ENCODE data around the gene ROR2. TPM values are rescaled to one million over a fixed set of nuclear protein-coding genes. Genes with fewer than 3 reads are reported as not detected.

The ROR2 gene
- total RNA-seq, 2 donors from 2014 or later: 37.2 to 43.9 TPM

DNA sequence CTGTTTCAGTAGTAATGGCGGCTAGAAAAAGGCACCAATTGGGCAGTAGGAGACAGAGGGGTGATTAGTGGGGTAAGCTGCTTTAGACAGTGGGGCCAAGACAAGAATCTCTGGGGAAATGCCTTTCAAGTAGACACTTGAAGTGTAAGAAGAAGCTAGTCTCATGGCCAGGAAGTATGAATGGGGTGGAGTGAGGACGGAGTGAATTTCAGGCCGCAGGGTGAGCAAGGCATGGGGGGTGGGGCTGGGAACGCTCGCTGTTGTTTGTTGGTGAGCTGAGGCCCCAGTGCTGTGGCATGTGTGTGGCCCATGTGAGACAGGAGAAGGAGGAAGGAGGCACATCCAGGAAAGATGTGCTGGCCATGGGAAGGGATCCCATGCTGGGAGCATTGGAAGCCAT lies 377.2 kb downstream of the ROR2 start:
- 93% methylated on average over 5 of the region's 5 CpGs for WGBS
- TF ChIP-seq POLR2A (IDR thresholded peaks at IDR 0.05) (no peak), POLR2AphosphoS5 (IDR thresholded peaks at IDR 0.05) (no peak)
- TF ChIP-seq, protein P1, sequence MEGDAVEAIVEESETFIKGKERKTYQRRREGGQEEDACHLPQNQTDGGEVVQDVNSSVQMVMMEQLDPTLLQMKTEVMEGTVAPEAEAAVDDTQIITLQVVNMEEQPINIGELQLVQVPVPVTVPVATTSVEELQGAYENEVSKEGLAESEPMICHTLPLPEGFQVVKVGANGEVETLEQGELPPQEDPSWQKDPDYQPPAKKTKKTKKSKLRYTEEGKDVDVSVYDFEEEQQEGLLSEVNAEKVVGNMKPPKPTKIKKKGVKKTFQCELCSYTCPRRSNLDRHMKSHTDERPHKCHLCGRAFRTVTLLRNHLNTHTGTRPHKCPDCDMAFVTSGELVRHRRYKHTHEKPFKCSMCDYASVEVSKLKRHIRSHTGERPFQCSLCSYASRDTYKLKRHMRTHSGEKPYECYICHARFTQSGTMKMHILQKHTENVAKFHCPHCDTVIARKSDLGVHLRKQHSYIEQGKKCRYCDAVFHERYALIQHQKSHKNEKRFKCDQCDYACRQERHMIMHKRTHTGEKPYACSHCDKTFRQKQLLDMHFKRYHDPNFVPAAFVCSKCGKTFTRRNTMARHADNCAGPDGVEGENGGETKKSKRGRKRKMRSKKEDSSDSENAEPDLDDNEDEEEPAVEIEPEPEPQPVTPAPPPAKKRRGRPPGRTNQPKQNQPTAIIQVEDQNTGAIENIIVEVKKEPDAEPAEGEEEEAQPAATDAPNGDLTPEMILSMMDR (IDR thresholded peaks at IDR 0.05): no peak
- Histone ChIP-seq H3K36me3 (no peaks in the 10 kb centered on the region), H3K4me1 (replicated peaks) (no peaks in the 10 kb centered on the region), H3K4me3 (no peak overlapping the region), H3K27ac (no peak overlapping the region), H3K27me3 (replicated peaks; ENCODE audit: insufficient read depth) (no peaks in the 10 kb centered on the region), H3K9me3 (no peaks in the 10 kb centered on the region)
- no peak for DNase-seq (ENCODE audit: low spot score)
- intact Hi-C loops (cut with DNase I): no loop called here

GRCh38 chr9:91572044-91572443 lies 378.0 kb downstream of the ROR2 start:
- Histone ChIP-seq H3K4me3 (no peak overlapping the region), H3K27ac (no peak overlapping the region), H3K4me1 (replicated peaks) (no peaks in the 10 kb centered on the region), H3K27me3 (replicated peaks; ENCODE audit: insufficient read depth) (no peaks in the 10 kb centered on the region), H3K9me3 (no peaks in the 10 kb centered on the region), H3K36me3 (no peaks in the 10 kb centered on the region)
- intact Hi-C loops (cut with DNase I): no loop called here
- 27% methylated on average over 4 of the region's 4 CpGs for WGBS
- TF ChIP-seq, protein P1 (IDR thresholded peaks at IDR 0.05): no peak
- TF ChIP-seq POLR2AphosphoS5 (IDR thresholded peaks at IDR 0.05) (peak; percentile 34), POLR2A (IDR thresholded peaks at IDR 0.05) (no peak)
- DNase-seq (ENCODE audit: low spot score): peak; percentile 19

- no peaks in the 10 kb centered on the region for H3K4me1 ChIP-seq (replicated peaks)
- H3K27me3 ChIP-seq (replicated peaks; ENCODE audit: insufficient read depth): no peaks in the 10 kb centered on the region
- TF ChIP-seq POLR2A (IDR thresholded peaks at IDR 0.05): no peak
- TF ChIP-seq, protein P1 (IDR thresholded peaks at IDR 0.05): no peak
- no peaks in the 10 kb centered on the region for H3K9me3 ChIP-seq
- H3K27ac ChIP-seq: no peak overlapping the region
- no peak for DNase-seq (ENCODE audit: low spot score)
- intact Hi-C loops (cut with DNase I): no loop called here
- no peaks in the 10 kb centered on the region for H3K36me3 ChIP-seq
- no peak overlapping the region for H3K4me3 ChIP-seq
Observed at GRCh38 chr9:91571036-91571435, 379.0 kb downstream of the ROR2 start.

GRCh38 chr9:91567642-91568274 lies 382.3 kb downstream of the ROR2 start:
- WGBS: 80% methylated on average over 12 of the region's 12 CpGs
- intact Hi-C loops (cut with DNase I): no loop called here
- no peaks in the 10 kb centered on the region for H3K9me3 ChIP-seq

More at GRCh38 chr9:91567642-91568274, 382.3 kb downstream of the ROR2 start:
- Histone ChIP-seq H3K4me3 (no peak overlapping the region), H3K27ac (no peak overlapping the region), H3K4me1 (replicated peaks) (no peaks in the 10 kb centered on the region), H3K27me3 (replicated peaks; ENCODE audit: insufficient read depth) (no peaks in the 10 kb centered on the region), H3K36me3 (no peaks in the 10 kb centered on the region)
- TF ChIP-seq POLR2AphosphoS5 (IDR thresholded peaks at IDR 0.05) (no peak), POLR2A (IDR thresholded peaks at IDR 0.05) (no peak)
- TF ChIP-seq, protein P1 (IDR thresholded peaks at IDR 0.05): no peak
- no peak for DNase-seq (ENCODE audit: low spot score)
